Stimulated activated CD4-positive, alpha-beta T cell treated with anti-CD3 and anti-CD28 coated beads, Interleukin-1b, Interleukin-23, amount 100 ng/mL, for 48 hours (primary cell): ENCODE data around the gene TMEM170A.
"Not testable (repeated sequence)": the region's sequence is repeated elsewhere in the genome, so short reads cannot be mapped to it uniquely, and the experiment has no call there.

Experiments
- DNase-seq: peaks from one replicate; pipeline ENCODE4 v3.0.0-alpha.2; 2020

Gene TMEM170A

GRCh38 chr16:75452464-75453190 lies 11.9 kb downstream of the TMEM170A start:
- no peak for DNase-seq

GRCh38 chr16:75446416-75446815 lies 18.1 kb downstream of the TMEM170A start:
- no peak for DNase-seq

GRCh38 chr16:75445298-75445697 lies 19.2 kb downstream of the TMEM170A start:
- DNase-seq = no peak

- no peak for DNase-seq
These were observed 21.2 kb downstream of the TMEM170A start for GRCh38 chr16:75443298-75443697.

GRCh38 chr16:75433732-75434413 lies 30.6 kb downstream of the TMEM170A start:
- DNase-seq = peak; percentile 67

- peak; percentile 95 for DNase-seq
These were observed 31.4 kb downstream of the TMEM170A start, which contains the start of gene CFDP1 for GRCh38 chr16:75432828-75433731. CFDP1 (minus strand) TSS chr16:75433503; CDS start chr16:75433352, 151 bp downstream.

GRCh38 chr16:75429621-75430403 lies 34.7 kb downstream of the TMEM170A start:
- no peak for DNase-seq

GRCh38 chr16:75426524-75426923 lies 38.0 kb downstream of the TMEM170A start:
- peak; percentile 14 for DNase-seq

GRCh38 chr16:75424105-75424762 lies 40.3 kb downstream of the TMEM170A start:
- not testable (repeated sequence) for DNase-seq

- DNase-seq = no peak
These were observed 40.8 kb downstream of the TMEM170A start for GRCh38 chr16:75423723-75424104.

GRCh38 chr16:75421820-75422126 lies 42.7 kb downstream of the TMEM170A start:
- no peak for DNase-seq

- DNase-seq = peak; percentile 10
These were observed 43.3 kb downstream of the TMEM170A start for GRCh38 chr16:75420987-75421819.

- DNase-seq = no peak
These were observed 47.5 kb downstream of the TMEM170A start for GRCh38 chr16:75416904-75417565.

- no peak for DNase-seq
These were observed 49.2 kb downstream of the TMEM170A start for GRCh38 chr16:75415169-75415905.

GRCh38 chr16:75413951-75414350 lies 50.5 kb downstream of the TMEM170A start:
- no peak for DNase-seq

- no peak for DNase-seq
These were observed 57.5 kb downstream of the TMEM170A start for GRCh38 chr16:75406943-75407342.

- no peak for DNase-seq
These were observed 61.5 kb downstream of the TMEM170A start for GRCh38 chr16:75402821-75403475.

- DNase-seq = no peak
These were observed 62.2 kb downstream of the TMEM170A start for GRCh38 chr16:75402159-75402820.

- DNase-seq = no peak
These were observed 62.8 kb downstream of the TMEM170A start for GRCh38 chr16:75401691-75402090.
